NCI-H1092 treated with DMSO at 0.1 percent for 48 hours (cell line): ENCODE measurements around the gene ATP11A.
"Not testable (repeated sequence)": the region's sequence is repeated elsewhere in the genome, so short reads cannot be mapped to it uniquely, and the experiment has no call there.

ENCODE experiments used
- DNase-seq: peaks from one replicate; lab custom pipeline; 2025; lab: John Stamatoyannopoulos, UW

Gene ATP11A

GRCh38 chr13:112776971-112777370 is 87.1 kb downstream of the ATP11A start:
- no peak for DNase-seq

GRCh38 chr13:112777637-112778406 is 88.0 kb downstream of the ATP11A start:
- no peak for DNase-seq

GRCh38 chr13:112779856-112780604 is 90.2 kb downstream of the ATP11A start:
- no peak for DNase-seq

GRCh38 chr13:112781287-112781686 is 91.4 kb downstream of the ATP11A start:
- DNase-seq = no peak

GRCh38 chr13:112781881-112782361 is 92.1 kb downstream of the ATP11A start:
- peak; percentile 86 for DNase-seq

GRCh38 chr13:112782429-112783010 is 92.7 kb downstream of the ATP11A start:
- peak; percentile 55 for DNase-seq

- DNase-seq = no peak
These were observed 93.5 kb downstream of the ATP11A start for GRCh38 chr13:112783135-112783977.

GRCh38 chr13:112783978-112784371 is 94.1 kb downstream of the ATP11A start:
- no peak for DNase-seq

GRCh38 chr13:112784811-112785482 is 95.1 kb downstream of the ATP11A start:
- DNase-seq = no peak

- no peak for DNase-seq
These were observed 95.6 kb downstream of the ATP11A start for GRCh38 chr13:112785483-112785856.

- DNase-seq = not testable (repeated sequence)
These were observed 97.0 kb downstream of the ATP11A start for GRCh38 chr13:112786810-112787209.

- DNase-seq = no peak
These were observed 101.2 kb downstream of the ATP11A start for GRCh38 chr13:112790735-112791641.

- peak; percentile 54 for DNase-seq
These were observed 102.0 kb downstream of the ATP11A start for GRCh38 chr13:112791663-112792440.

- no peak for DNase-seq
These were observed 102.7 kb downstream of the ATP11A start for GRCh38 chr13:112792511-112792910.

- DNase-seq = no peak
These were observed 104.0 kb downstream of the ATP11A start for GRCh38 chr13:112793545-112794445.

GRCh38 chr13:112795277-112795676 is 105.4 kb downstream of the ATP11A start:
- DNase-seq = no peak

GRCh38 chr13:112796190-112796915 is 106.5 kb downstream of the ATP11A start:
- no peak for DNase-seq

- no peak for DNase-seq
These were observed 109.6 kb downstream of the ATP11A start for GRCh38 chr13:112799394-112799793.
